Activated naive CD4-positive, alpha-beta T cell treated with anti-CD3 and anti-CD28 coated beads, Interleukin-2, amount 50 U/mL, for 24 hours (primary cell): ENCODE data around the gene CHDH.

ENCODE experiments used
- H3K27ac Mint-ChIP-seq: one replicate; pipeline ENCODE4 v1.8.0; 2021; ENCODE audit warnings: mild to moderate bottlenecking, mixed read lengths
- H3K27me3 Mint-ChIP-seq: one replicate; pipeline ENCODE4 v1.8.0; 2021; ENCODE audit warnings: mixed read lengths
- H3K36me3 Mint-ChIP-seq: one replicate; pipeline ENCODE4 v1.8.0; 2021; ENCODE audit warnings: mixed read lengths
- H3K4me1 Mint-ChIP-seq: one replicate; pipeline ENCODE4 v1.8.0; 2021; ENCODE audit warnings: mixed read lengths
- H3K4me3 Mint-ChIP-seq: one replicate; pipeline ENCODE4 v1.8.0; 2021; ENCODE audit warnings: mild to moderate bottlenecking, mixed read lengths
- H3K9me3 Mint-ChIP-seq: one replicate; pipeline ENCODE4 v1.8.0; 2021; ENCODE audit warnings: mixed read lengths

CHDH gene

GRCh38 chr3:53795789-53796560 is 50.2 kb downstream of the CHDH start:
- Mint-ChIP-seq H3K36me3 (no peaks in the 10 kb centered on the region), H3K4me1 (no peaks in the 10 kb centered on the region), H3K4me3 (no peak overlapping the region), H3K27me3 (no peaks in the 10 kb centered on the region), H3K9me3 (no peaks in the 10 kb centered on the region), H3K27ac (no peak overlapping the region)

GRCh38 chr3:53795176-53795575 is 51.0 kb downstream of the CHDH start:
- no peak overlapping the region for H3K4me3 Mint-ChIP-seq
- H3K27ac Mint-ChIP-seq = no peak overlapping the region
- H3K36me3 Mint-ChIP-seq = no peaks in the 10 kb centered on the region
- no peaks in the 10 kb centered on the region for H3K9me3 Mint-ChIP-seq
- no peaks in the 10 kb centered on the region for H3K27me3 Mint-ChIP-seq
- no peaks in the 10 kb centered on the region for H3K4me1 Mint-ChIP-seq

DNA sequence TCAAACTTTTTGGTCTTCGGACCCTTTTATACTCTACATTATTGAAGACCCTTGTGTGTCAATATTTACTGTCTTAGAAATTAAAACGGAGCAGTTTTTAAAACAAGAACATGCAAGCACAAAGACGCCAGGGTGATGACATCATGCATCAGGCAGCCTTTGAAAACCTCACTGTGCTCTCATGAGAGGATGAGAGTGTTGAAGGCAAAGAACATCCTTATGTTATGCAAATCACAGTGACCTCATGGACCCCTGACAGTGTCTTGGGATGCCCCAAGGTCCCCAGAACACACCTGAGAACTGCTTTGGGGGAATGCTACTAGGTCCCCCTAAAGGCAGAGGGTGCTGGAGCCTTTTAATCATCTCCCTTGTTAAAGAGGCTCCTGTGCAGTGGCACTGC is 51.6 kb downstream of the CHDH start:
- no peaks in the 10 kb centered on the region for H3K4me1 Mint-ChIP-seq
- H3K27me3 Mint-ChIP-seq = peaks cover 3% of the 10 kb centered on the region
- H3K27ac Mint-ChIP-seq = no peak overlapping the region
- H3K4me3 Mint-ChIP-seq = no peak overlapping the region
- H3K36me3 Mint-ChIP-seq = no peaks in the 10 kb centered on the region
- no peaks in the 10 kb centered on the region for H3K9me3 Mint-ChIP-seq

DNA sequence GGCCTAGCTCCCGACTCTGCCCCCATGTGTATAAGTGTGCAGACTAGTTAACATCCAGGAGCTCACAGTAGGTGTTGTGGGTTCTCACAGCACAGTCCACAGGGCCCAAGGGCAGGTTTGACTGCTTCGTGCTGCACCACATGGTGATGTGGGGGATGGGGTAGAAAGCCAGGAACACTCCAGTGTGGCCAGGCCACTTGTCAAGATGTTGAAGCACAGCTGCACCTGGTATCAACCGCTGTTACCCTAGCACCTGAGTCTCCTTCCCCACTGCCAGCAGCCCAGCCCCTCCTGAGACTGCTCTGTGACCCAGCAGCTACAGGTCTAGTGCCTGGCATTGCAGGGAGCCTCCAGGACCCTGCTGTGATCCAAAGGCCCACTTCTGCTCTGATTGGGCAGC is 53.4 kb downstream of the CHDH start:
- Mint-ChIP-seq H3K4me3 (no peak overlapping the region), H3K9me3 (no peaks in the 10 kb centered on the region), H3K36me3 (no peaks in the 10 kb centered on the region), H3K4me1 (no peaks in the 10 kb centered on the region), H3K27me3 (peaks cover 6% of the 10 kb centered on the region), H3K27ac (no peak overlapping the region)

DNA sequence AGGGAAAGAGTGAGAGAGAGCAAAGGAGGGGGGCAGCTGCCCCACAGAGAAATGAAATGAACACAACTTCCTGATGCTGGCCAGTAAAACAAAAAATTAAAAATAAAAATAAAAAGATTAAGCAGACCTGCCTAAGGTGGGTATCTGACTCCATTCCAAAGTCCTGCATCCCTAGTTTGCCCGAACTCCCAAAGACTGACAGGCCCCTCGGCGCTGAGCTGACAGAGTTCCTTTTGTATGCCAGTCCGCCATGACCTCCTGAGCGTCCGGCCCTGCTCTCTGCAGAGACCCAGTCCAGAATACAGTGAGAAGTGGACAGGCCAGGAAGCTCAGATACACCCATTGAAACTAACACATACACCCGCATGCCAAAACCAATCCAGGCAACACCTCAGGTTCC is 54.9 kb downstream of the CHDH start:
- Mint-ChIP-seq H3K27ac (no peak overlapping the region), H3K9me3 (no peaks in the 10 kb centered on the region), H3K27me3 (peaks cover 6% of the 10 kb centered on the region), H3K4me3 (no peak overlapping the region), H3K4me1 (no peaks in the 10 kb centered on the region), H3K36me3 (no peaks in the 10 kb centered on the region)

- Mint-ChIP-seq H3K4me1 (no peaks in the 10 kb centered on the region), H3K27ac (no peak overlapping the region), H3K9me3 (no peaks in the 10 kb centered on the region), H3K27me3 (peaks cover 6% of the 10 kb centered on the region), H3K4me3 (no peak overlapping the region), H3K36me3 (no peaks in the 10 kb centered on the region)
Observed at GRCh38 chr3:53790470-53790869, 55.7 kb downstream of the CHDH start.

DNA sequence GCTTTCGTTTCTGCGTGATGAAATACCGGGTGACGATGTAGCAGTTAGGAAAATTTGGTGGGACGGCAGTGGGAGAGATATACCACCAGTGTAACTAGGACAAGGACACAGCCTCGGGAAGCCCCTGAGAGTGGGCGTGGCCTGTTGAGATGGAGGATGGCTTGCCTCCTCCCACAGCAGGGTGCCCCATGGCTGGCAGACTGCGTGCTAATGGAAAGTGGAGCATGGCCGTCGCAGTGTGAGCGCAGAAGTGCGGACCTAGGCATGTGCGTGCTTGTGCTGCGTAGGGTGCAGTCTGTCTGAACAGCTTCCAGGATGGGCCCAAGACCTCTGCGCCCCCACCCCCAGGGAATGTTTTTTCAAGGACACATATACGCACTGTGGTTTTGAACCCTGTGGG is 56.8 kb downstream of the CHDH start:
- Mint-ChIP-seq H3K27ac (no peak overlapping the region), H3K36me3 (no peaks in the 10 kb centered on the region), H3K9me3 (no peaks in the 10 kb centered on the region), H3K27me3 (peaks cover 6% of the 10 kb centered on the region), H3K4me1 (no peaks in the 10 kb centered on the region), H3K4me3 (no peak overlapping the region)

DNA sequence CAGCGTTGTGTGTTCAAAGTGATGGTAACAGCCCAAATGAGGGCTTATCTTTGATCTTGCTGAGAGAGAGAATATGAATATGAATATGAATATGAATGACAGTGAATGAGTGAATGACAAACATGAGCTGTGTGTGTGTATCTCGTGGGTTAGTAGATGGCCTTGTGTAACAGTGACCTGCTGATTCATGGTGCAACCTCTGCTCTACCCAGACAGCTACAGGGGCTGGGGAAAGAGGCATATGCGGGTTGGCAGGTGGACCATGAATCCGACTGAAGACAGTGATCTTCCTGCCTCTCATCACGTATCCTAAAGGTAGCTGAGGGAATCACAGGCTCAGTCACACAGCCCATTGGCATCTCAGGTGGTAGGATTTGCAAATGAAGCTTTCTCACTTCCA is 58.2 kb downstream of the CHDH start:
- no peaks in the 10 kb centered on the region for H3K9me3 Mint-ChIP-seq
- H3K27ac Mint-ChIP-seq = no peak overlapping the region
- no peaks in the 10 kb centered on the region for H3K36me3 Mint-ChIP-seq
- no peaks in the 10 kb centered on the region for H3K4me1 Mint-ChIP-seq
- no peak overlapping the region for H3K4me3 Mint-ChIP-seq
- H3K27me3 Mint-ChIP-seq = peaks cover 6% of the 10 kb centered on the region

GRCh38 chr3:53787016-53787415 is 59.2 kb downstream of the CHDH start:
- Mint-ChIP-seq H3K27me3 (peaks cover 6% of the 10 kb centered on the region), H3K4me3 (no peak overlapping the region), H3K4me1 (no peaks in the 10 kb centered on the region), H3K27ac (no peak overlapping the region), H3K36me3 (no peaks in the 10 kb centered on the region), H3K9me3 (no peaks in the 10 kb centered on the region)

DNA sequence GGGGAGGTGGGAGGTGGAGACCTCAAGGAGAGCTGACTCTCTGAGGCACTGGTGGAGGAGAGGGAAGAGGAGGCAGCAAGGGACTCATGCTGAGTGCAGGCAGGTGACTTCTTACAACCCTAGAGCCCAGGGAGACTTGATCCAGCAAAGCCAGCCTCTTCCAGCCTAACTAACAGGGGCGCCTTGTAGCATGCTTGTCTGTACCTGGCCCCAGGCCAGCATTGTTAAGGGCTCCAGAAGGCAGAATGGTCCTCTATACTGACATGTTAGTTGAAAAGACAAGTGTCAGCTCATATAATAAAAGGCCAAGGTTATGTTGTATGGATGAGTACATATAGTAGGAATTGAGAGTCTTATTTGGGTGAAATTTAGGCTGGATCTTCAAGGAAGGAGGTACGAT is 65.4 kb downstream of the CHDH start:
- no peaks in the 10 kb centered on the region for H3K9me3 Mint-ChIP-seq
- H3K27ac Mint-ChIP-seq = no peak overlapping the region

DNA sequence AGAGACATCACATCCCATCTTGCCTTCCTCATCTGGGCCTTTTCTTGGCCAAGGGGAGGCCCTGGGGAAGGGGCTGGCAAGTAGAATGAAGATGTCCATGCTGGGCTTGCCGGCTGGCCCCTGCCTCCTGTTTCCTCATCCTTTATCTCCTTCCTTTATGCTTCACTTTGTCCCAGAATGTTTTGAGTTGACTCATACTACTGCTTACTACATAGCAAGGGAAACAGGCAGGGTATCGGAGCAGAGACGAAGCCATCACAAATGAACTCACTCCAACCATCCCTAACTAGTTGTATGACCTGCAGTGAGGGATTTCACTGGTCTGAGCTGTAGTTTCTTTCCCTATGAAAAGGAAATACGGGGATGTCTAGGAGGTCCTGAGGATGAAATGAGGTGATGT is 66.0 kb downstream of the CHDH start:
- no peaks in the 10 kb centered on the region for H3K9me3 Mint-ChIP-seq
- H3K36me3 Mint-ChIP-seq = no peaks in the 10 kb centered on the region
- no peak overlapping the region for H3K4me3 Mint-ChIP-seq
- H3K4me1 Mint-ChIP-seq = no peaks in the 10 kb centered on the region
- H3K27ac Mint-ChIP-seq = no peak overlapping the region
- H3K27me3 Mint-ChIP-seq = no peaks in the 10 kb centered on the region

More for the DNA sequence above, 65.4 kb downstream of the CHDH start:
- Mint-ChIP-seq H3K36me3 (no peaks in the 10 kb centered on the region), H3K4me1 (no peaks in the 10 kb centered on the region), H3K27me3 (no peaks in the 10 kb centered on the region), H3K4me3 (no peak overlapping the region)

DNA sequence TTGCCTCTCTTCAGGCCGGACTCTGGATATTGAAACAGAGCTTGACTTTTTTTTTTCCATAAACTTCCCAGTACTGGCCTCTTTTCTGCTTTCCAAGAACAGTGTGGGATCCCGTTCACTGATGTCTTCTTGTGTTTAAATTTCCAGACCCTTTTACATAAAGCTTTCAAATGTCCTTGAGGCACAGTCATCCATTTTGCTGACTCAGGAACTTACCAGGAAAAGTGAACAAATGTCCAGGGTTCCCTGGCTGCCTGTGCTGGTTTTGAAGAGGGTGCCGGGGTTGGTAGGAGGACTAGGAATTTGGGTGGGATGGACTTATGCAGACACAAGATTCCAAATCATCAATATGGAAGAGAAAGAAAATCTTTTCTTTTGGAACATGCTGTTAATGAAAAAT is 68.1 kb downstream of the CHDH start:
- H3K27ac Mint-ChIP-seq = no peak overlapping the region
- H3K27me3 Mint-ChIP-seq = no peaks in the 10 kb centered on the region
- H3K4me3 Mint-ChIP-seq = no peak overlapping the region
- H3K36me3 Mint-ChIP-seq = no peaks in the 10 kb centered on the region
- no peaks in the 10 kb centered on the region for H3K9me3 Mint-ChIP-seq
- no peaks in the 10 kb centered on the region for H3K4me1 Mint-ChIP-seq

DNA sequence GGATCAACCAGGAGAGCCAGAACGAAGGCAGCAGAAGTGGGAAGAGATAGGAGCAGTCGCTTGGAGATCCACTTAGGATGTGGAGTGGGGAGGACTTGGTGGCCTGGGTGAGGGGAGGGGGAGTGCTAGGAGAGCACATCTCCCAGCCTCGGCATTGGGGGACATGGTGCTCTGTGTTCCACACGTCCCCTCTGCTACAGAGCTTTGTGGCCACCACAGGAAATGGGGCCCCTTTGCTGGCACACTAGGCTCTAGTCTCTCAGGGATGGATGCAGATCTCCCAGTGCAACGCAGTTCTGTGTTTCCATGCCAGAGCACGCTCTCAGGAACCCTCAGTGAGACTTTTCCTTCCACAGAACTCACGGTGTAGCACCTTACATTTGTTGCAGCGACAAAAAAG is 68.8 kb downstream of the CHDH start:
- Mint-ChIP-seq H3K4me3 (no peak overlapping the region), H3K9me3 (no peaks in the 10 kb centered on the region), H3K27ac (no peak overlapping the region), H3K36me3 (no peaks in the 10 kb centered on the region), H3K4me1 (no peaks in the 10 kb centered on the region), H3K27me3 (no peaks in the 10 kb centered on the region)

DNA sequence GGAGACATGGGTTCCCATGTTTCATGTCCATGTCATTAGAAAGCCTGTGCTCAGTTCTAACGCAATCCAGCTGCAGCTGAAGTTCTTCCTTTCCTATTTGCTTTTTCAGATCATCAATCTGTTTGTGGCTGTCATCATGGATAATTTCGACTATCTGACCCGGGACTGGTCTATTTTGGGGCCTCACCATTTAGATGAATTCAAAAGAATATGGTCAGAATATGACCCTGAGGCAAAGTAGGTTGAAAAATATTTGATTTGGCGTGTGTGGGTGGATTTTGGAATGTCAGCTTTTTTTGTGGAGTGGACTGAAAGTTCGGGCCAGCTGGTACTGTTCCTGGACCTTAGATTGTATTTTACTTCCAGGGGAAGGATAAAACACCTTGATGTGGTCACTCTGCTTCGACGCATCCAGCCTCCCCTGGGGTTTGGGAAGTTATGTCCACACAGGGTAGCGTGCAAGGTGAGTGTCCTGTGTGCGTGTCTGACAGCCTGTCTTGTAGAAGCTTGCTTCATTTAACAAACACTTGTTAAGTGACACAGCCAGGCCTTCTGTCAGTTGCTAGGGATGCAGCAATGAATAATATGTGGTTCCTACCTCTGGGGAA is 69.6 kb downstream of the CHDH start:
- H3K36me3 Mint-ChIP-seq = no peaks in the 10 kb centered on the region
- no peaks in the 10 kb centered on the region for H3K27me3 Mint-ChIP-seq
- H3K4me3 Mint-ChIP-seq = no peak overlapping the region
- no peaks in the 10 kb centered on the region for H3K4me1 Mint-ChIP-seq
- H3K27ac Mint-ChIP-seq = no peak overlapping the region
- H3K9me3 Mint-ChIP-seq = no peaks in the 10 kb centered on the region

GRCh38 chr3:53775834-53776251 is 70.4 kb downstream of the CHDH start:
- no peak overlapping the region for H3K4me3 Mint-ChIP-seq
- H3K4me1 Mint-ChIP-seq = no peaks in the 10 kb centered on the region
- H3K27ac Mint-ChIP-seq = no peak overlapping the region
- no peaks in the 10 kb centered on the region for H3K27me3 Mint-ChIP-seq
- no peaks in the 10 kb centered on the region for H3K9me3 Mint-ChIP-seq
- H3K36me3 Mint-ChIP-seq = no peaks in the 10 kb centered on the region

DNA sequence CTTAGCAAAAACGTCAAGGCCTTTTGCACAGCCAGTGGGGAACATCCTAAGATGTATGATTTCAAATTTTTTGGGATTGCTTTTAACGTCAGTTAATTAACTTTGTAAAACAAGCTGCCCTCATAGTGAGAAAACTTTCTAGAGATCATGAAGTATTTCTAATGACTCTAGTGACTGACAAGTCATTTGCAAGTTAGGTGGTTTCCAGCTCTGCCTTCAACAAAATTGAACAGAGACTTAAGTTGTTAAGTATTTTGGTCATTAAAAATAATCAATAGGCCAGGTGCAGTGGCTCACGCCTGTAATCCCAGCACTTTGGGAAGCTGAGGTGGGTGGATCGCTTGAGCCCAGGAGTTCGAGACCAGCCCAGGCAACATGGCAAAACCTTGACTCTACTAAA is 71.2 kb downstream of the CHDH start:
- Mint-ChIP-seq H3K4me3 (no peak overlapping the region), H3K9me3 (no peaks in the 10 kb centered on the region), H3K27me3 (no peaks in the 10 kb centered on the region), H3K4me1 (no peaks in the 10 kb centered on the region), H3K36me3 (no peaks in the 10 kb centered on the region), H3K27ac (no peak overlapping the region)

GRCh38 chr3:53774414-53774813 is 71.8 kb downstream of the CHDH start:
- Mint-ChIP-seq H3K36me3 (no peaks in the 10 kb centered on the region), H3K27ac (no peak overlapping the region), H3K9me3 (no peaks in the 10 kb centered on the region), H3K4me3 (no peak overlapping the region), H3K27me3 (no peaks in the 10 kb centered on the region), H3K4me1 (no peaks in the 10 kb centered on the region)
